ENCODE results near the gene SETD1A.

SETD1A gene

DNA sequence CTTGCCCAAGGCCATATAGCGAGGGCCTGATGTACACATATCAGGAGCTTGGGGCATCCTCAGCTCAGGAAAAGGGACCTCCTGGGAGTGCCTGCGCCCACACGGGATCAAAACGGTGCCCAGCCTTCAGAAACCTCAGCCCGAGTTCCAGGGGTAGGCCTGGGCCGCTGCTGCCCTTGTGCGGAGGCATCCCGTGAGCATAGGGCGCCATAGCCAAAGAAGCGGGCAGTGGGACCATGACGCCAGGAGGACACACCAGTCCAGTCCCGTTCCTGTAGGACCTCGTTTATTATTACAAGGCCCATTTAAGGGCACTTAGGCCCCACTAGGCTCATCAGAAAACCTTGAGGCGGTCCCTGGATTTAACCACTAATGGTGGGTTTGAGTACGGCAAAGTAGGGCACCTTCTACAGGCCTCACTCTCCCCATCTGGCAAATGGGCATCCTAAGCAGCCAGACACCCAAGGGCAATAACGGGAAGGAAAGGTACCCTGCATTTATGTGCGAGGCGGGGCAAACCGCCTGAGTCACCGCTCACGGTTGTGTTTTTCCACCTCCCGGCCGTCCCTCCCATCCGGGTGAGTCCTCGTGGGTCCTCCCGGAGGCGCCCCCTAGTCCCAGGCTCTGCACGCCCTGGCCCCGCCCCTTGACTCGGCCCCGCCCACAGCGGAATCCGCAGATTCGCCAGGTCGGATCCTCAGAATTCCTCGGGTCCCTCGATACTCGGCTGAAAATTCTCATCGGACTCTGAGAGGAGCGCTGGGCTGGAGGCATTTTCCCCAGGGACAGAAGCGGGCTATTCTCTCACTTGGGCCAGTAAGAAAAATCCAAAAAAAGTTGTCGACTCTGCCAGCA is 726 bp upstream of the SETD1A start:
- DNase-seq: peak; percentile 90

DNA sequence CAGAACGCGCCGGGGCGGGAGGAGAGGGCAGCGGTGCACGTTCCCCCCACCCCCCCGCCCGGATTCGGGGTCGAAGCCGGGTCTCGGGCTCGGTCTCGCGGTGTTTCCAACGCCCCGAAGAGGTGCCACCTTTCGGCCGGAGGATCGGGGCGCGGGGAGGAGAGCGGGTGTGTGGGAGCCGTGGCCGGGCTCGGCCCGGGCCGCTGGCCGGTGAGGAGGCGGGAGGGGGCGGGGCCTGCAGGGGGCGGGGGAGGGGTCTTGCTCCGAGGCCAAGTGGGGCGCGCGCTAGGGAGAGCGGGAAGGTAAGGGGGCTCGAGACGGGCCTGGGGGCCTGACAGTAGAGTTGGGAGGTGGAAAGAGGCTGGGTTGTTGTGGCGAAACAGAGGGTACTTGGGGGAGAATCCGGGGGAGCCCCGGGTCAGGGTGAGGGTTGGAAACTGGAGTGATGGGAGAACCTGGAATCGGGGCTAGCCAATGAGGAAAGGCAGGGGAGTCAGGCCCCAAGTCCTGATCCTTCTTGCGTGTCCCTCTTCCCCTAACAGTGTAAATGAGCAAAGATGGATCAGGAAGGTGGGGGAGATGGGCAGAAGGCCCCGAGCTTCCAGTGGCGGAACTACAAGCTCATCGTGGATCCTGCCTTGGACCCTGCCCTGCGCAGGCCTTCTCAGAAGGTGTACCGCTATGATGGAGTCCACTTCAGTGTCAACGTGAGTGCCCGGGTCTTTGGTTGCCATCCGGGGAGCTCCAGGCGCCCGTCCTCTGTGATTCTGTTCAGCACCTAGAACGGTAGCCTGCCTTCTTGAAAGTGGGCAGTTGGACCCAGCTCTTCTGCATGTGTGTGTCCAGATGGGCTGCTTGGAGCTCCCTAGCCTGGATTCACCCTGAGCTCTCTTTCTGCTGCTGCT is 873 bp downstream of the SETD1A start:
- peak; percentile 42 for DNase-seq

DNA sequence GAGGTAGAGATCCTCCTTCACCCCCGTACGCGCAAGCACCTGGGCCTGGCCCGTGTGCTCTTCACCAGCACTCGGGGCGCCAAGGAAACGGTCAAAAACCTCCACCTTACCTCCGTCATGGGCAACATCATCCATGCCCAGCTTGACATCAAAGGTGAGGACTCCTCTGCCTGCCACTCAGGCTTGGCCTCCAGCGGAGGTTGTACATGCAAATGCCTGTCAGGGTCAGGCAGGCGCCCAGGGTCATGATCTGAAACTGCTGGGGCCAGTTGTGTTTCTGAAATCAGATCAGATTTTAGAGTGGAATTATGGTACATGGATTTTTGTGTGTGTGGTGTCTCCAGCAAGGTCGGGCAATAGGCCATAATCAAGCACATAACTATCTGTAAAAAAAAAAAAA is 3.8 kb downstream of the SETD1A start:
- DNase-seq: no peak

DNA sequence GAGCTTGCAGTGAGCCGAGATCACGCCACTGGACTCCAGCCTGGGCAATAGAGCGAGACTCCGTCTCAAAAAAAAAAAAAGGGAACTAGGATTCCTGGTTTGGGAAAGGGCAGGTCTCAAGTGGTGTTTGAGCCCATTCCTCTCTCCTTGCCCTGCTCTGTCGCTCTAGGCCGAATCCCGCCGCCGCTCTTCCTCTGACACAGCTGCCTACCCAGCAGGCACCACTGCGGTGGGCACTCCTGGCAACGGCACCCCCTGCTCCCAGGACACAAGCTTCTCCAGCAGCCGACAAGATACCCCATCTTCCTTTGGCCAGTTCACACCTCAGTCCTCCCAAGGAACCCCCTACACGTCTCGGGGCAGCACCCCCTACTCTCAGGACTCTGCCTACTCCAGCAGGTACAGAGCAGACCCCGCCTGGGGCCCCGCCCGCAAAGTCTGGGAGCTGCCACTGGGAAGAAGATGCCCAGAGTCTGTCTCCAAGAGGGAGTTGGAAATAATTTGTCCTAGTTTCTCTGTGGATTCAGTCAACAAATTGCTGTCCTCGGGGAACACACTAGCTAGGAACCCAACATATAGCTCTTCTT is 6.5 kb downstream of the SETD1A start:
- no peak for DNase-seq

DNA sequence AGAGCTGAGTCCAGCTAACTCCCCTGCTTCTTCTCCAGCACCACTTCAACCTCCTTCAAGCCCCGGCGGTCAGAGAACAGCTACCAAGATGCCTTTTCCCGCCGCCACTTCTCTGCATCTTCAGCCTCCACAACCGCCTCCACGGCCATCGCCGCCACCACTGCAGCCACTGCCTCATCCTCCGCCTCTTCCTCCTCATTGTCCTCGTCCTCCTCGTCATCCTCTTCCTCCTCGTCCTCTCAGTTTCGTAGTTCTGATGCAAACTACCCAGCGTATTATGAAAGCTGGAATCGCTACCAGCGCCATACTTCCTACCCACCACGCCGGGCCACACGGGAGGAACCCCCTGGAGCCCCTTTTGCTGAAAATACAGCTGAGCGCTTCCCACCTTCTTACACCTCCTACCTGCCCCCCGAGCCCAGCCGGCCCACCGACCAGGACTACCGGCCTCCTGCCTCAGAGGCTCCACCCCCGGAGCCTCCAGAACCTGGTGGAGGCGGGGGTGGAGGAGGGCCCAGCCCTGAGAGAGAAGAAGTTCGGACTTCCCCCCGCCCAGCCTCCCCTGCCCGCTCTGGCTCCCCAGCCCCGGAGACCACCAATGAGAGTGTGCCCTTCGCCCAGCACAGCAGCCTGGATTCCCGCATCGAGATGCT is 7.1 kb downstream of the SETD1A start:
- DNase-seq: no peak

DNA sequence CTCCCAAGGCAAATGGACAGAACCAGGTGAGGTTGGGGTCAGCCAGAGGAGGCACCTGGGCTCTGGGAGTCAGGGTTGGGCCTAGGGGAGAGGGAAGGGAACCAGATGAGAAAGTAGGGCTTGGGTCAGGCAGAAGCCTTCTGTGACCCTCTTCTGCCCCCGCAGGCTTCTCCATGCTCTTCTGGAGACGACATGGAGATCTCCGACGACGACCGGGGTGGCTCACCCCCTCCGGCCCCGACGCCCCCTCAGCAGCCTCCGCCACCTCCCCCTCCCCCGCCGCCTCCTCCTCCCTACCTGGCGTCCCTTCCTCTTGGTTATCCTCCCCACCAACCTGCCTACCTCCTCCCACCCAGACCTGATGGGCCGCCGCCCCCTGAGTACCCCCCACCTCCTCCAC is 7.9 kb downstream of the SETD1A start:
- DNase-seq: no peak

DNA sequence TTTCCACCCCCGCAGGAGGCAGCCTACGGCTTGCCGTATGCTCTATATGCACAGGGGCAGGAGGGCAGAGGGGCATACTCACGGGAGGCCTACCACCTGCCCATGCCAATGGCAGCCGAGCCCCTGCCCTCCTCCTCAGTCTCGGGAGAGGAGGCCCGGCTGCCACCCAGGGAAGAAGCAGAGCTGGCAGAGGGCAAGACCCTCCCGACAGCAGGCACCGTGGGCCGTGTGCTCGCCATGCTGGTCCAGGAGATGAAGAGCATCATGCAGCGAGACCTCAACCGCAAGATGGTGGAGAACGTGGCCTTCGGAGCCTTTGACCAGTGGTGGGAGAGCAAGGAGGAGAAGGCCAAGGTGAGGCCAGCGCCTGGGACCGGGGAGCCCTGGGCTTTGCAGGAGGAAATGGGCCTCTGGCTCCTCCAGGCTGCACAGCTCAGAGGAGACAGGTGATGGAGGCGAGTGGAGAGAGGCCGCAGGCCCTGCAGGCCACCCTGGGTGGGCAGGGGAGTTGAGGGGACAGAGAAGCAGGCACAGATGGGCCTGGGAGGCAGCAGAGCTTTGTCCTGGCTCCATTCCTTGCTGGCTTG is 8.6 kb downstream of the SETD1A start:
- no peak for DNase-seq

DNA sequence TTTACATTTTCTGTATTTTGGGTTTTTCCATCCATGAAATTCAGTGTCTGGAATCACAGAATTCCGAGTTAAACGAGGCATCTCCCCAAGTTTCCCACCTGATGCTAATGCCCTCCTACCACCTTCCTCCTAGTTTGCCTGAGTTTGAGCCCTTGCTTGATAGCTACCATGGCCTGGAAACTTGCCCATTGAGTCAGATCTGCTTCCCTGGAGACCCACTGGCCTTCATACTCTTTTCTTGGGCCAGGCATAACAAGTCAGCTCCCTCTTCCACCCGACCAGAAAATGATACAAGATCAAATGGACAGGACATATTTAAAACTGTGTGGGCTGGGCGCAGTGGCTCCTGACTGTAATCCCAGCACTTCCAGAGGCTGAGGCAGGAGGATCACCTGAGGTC is 10.2 kb downstream of the SETD1A start:
- DNase-seq: no peak

DNA sequence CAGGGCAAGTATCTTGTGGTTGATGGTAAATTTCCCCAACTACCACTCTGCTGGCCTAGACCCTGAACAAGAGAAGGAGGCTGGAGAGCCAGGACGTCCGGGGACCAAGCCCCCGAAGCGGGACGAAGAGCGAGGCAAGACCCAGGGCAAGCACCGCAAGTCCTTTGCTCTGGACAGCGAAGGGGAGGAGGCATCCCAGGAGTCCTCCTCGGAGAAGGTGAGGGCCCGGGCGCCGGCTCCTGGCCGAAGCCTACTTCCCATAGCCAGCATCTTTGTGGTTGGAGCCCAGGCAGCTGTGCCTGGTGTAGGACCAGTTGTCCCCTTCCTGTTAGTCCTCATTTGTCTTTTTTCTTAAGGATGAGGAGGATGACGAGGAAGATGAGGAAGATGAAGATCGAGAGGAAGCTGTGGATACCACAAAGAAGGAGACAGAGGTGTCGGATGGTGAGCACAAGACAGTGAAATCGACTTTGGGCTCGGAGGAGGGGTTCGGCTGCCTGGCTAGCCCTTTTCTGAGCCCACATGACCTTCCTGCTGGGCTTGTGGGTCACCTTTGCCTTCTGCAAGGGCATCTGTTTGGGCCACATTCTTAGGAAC is 11.8 kb downstream of the SETD1A start:
- no peak for DNase-seq

DNA sequence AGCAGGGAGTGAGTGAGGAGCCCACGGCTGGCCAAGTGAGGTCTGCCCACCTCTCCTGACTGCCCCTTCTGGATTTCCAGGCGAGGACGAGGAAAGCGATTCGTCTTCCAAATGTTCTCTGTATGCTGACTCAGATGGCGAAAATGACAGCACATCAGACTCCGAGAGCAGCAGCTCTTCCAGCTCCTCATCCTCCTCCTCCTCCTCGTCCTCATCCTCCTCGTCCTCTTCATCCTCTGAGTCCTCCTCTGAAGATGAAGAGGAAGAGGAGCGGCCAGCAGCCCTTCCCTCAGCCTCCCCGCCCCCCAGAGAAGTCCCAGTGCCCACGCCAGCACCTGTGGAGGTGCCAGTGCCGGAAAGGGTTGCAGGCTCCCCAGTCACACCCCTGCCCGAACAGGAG is 13.7 kb downstream of the SETD1A start:
- DNase-seq: no peak

DNA sequence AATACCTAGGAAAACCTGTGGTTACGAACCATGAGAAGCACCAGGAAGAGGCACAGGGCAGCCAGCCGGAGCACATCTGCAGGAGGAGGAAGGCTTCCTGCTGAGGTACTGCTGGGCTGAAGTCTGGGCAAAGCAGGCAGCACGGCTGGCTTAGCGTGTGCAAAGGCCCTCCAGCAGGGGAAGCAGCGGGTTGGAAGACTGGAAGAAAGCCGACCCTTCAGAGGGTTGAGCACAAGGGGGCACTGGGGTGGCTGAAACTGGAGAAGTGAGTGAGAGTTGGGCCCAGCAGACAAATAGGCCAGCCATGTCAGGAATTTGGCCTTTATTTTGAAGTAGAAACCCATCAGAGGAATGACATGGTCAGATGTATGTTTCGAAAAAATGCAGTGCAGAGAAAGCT is 15.3 kb downstream of the SETD1A start:
- DNase-seq: no peak

DNA sequence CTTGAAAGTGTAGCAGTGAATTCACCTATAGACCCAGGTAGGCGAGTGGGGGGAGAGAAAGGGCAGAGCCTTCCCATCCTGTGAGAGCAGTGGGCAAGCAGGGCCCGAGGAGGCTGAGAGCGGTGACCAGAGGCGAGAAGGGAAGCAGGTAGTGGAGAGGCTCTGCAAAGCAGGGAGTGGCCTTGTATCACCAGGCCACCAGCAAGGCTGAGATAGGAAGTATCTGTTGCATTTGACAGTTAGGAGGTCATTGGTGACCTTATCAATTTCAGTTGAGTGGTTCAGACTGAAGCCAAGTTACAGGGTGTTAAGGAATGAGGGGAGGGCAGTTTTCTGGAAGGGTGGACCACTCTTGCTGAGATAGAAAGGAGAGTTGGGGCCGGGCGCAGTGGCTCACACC is 16.8 kb downstream of the SETD1A start:
- no peak for DNase-seq

DNA sequence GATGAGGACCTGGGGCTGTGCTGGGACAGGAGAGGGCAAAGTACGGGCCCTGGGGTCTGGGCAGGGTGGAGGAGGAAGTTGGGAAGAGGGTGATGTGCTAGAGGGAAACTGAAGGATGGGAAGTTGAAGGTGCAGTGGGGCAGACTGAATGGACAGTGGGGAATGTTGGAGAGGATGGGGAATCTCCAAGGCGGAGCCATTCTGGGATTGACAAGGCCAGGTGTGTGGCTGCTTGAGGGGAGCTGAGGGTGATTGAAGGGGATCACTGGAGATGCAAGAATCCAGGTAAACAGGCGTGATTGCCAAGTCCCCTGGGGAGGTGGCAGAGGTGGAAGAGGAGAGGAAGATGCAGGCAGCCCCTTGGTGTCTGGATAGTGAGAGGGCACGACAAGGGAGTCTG is 18.9 kb downstream of the SETD1A start:
- no peak for DNase-seq

DNA sequence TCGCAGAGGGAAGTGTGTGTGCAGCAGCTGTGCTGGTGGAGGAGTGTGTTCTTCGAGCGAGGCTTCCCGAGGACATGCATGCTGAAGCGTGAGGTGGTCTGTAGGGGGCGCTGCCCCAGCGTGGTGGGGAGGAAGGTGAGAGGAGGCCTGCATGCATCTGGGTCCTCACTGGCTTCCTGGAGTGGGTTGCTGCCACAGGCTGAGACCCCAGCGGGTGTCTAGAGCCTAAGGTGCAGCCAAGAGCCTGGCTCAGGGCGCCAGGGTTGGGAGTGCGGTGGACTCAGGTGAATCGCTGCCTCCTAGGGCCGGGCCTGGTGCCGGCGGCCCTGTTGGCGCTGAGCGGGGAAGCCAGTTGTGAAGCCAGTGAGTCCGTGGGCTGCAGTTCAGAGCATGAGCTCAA is 19.9 kb downstream of the SETD1A start:
- peak; percentile 21 for DNase-seq

DNA sequence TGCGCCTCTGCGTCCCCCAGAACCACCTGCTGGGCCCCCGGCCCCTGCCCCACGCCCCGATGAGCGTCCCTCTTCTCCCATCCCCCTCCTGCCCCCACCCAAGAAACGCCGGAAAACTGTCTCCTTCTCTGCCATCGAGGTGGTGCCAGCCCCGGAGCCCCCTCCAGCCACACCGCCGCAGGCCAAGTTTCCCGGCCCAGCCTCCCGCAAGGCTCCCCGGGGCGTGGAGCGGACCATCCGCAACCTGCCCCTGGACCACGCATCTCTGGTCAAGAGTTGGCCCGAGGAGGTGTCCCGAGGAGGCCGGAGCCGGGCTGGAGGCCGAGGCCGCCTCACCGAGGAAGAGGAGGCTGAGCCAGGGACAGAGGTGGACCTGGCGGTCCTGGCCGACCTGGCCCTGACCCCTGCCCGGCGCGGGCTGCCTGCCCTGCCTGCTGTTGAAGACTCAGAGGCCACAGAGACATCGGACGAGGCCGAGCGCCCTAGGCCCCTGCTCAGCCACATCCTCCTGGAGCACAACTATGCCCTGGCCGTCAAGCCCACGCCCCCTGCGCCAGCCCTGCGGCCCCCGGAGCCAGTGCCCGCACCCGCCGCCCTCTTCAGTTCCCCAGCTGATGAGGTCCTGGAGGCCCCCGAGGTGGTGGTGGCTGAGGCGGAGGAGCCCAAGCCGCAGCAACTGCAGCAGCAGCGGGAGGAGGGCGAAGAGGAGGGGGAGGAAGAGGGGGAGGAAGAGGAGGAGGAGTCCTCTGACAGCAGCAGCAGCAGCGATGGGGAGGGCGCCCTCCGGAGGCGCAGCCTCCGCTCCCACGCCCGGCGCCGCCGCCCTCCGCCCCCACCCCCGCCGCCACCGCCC is 21.8 kb downstream of the SETD1A start:
- no peak for DNase-seq

DNA sequence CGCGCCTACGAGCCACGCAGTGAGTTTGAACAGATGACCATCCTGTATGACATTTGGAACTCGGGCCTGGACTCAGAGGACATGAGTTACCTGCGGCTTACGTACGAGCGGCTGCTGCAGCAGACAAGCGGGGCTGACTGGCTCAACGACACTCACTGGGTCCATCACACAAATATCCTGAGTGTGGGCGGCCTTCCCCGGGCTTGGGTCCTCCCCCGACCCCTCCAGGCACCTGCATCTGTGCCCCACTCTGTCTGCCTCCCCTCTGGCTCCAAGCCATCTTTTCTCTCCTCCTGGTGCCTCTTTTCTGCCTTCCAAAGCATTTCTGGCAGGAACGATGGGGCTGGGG is 22.4 kb downstream of the SETD1A start:
- no peak for DNase-seq

DNA sequence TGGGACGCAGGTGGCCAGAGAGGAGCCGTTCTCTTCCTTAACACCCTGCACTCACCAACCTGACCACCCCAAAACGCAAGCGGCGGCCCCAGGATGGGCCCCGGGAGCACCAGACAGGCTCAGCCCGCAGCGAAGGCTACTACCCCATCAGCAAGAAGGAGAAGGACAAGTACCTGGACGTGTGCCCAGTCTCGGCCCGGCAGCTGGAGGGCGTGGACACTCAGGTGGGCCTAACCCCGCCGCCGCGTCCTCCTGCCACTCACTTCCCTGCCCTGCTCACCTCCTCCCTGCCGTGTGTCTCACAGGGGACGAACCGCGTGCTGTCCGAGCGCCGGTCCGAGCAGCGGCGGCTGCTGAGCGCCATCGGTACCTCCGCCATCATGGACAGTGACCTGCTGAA is 22.9 kb downstream of the SETD1A start:
- no peak for DNase-seq

DNA sequence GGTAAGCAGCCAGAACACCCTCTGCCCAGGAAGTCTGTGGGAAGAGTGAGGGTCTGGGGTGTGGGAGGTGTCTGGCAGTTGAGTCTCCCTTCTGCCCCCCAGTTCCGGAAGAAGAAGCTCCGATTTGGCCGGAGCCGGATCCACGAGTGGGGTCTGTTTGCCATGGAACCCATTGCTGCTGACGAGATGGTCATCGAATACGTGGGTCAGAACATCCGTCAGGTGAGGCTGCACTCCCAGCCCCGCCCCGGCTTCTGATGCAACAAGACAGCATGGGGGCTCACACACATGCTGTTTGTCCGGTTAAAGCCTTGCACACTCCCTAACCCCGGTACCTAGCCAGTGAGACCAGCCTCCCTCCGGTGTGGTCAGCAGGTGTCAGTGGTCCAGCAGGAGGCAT is 23.4 kb downstream of the SETD1A start:
- DNase-seq: no peak

DNA sequence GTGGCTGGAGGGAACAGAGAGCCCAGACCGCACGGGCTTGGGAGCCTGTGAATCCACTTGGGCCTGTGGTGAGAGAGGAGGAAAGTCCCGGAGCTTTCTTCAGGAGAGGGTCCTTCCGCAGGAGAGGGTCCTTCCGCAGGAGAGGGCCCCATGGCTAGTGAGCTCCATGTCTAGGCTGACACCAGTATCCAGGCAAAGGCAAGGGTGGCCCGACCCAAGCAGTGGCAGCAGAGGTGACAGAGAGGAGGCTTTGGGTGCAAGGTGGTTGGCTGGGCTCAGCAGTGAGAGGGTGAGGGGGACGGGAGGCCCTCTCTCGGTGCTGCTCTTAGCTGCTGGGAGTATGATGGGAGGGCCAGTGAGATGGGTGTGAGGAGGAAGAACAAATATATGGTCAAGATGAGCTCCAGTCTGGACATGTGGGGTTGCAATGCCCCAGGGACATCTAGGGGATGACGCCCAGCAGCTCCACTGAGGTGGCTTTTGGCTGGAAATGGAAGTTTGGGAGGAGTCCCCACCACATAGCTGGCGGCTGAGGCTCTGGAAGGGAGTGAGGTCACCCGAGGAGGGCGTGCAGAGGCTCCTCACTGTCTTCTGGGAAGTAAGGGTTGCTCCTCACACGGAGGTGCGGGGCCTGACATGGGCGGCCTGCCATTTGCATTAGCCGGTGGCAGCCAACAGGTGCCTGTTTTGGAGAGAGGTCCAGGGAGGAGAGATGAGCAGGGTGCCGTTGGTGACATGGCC is 25.2 kb downstream of the SETD1A start:
- DNase-seq: no peak

DNA sequence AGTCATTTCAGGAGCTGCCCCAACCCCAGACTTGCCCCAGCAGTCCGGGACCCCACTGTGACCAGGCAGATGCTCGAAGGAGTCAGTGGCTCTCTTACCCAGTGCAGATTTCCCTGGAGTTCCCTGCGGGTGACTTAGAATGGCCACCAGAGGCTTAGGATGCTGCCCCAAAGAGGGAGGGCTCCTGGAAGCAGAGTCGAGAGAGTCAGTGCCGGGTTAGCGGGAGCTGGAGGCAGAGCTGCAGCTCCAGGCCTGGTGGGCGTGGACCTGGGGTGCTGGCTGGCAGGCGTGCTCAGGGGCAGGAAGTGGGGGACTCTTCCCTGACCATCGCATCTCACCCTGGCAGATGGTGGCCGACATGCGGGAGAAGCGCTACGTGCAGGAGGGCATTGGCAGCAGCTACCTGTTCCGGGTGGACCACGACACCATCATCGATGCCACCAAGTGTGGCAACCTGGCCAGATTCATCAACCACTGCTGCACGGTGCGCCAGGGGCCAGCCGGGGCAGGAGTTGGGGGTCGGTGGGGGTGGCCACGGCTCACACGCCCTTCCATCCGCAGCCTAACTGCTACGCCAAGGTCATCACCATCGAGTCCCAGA is 25.8 kb downstream of the SETD1A start:
- no peak for DNase-seq
